ENCODE measurements around the gene GRID1. TPM values are rescaled to one million over a fixed set of nuclear protein-coding genes. Genes with fewer than 3 reads are reported as not detected.

GRID1 gene
- total RNA-seq, 1 experiment from 2014 or later: not detected

DNA sequence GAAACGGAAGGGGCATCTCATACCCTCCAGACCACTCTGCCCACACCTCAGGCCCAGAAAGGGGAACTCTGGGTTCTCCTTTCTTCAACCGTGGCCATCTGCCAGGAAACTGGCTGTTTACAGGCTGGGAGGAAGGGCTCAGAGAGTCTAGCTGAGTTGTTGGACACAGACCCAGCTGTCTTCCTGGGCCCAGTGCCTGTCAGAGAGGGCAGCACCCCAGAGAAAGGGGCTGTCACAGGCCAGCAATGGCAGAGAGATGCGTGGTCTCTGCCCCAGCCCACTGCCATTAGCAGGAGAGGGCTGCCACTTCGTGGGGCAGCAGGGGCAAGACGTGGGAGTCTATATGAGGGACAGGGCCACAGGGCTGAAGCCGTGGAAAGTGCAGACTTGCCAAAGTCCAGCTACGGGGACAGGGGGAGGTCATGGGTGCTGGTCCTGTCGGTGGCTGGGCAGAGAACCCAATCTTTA, 11.0 kb downstream of the GRID1 start:
- H3K4me1 Mint-ChIP-seq (ENCODE audit: low read depth, unreplicated experiment): no peaks in the 10 kb centered on the region
- H3K4me3 Mint-ChIP-seq (ENCODE audit: low read depth, unreplicated experiment): no peak overlapping the region
- H3K27ac Mint-ChIP-seq (ENCODE audit: unreplicated experiment): no peak overlapping the region
- CTCF ChIA-PET: no interaction called here
- intact Hi-C loops (cut with micrococcal nuclease; ENCODE audit: unreplicated experiment): no loop called here
- H3K36me3 Mint-ChIP-seq (ENCODE audit: insufficient read depth, unreplicated experiment): no peaks in the 10 kb centered on the region
- no peak for TF ChIP-seq CTCF (IDR thresholded peaks at IDR 0.05; ENCODE audit: unreplicated experiment)
- DNase-seq: no peak
- H3K9me3 Mint-ChIP-seq (ENCODE audit: low read depth, unreplicated experiment): no peaks in the 10 kb centered on the region
- BruUV-seq (replicated peaks): no TSS peak
- peaks cover 72% of the 10 kb centered on the region for H3K27me3 Mint-ChIP-seq (ENCODE audit: unreplicated experiment)

GRCh38 chr10:86354761-86355540, 11.6 kb downstream of the GRID1 start:
- intact Hi-C loops (cut with micrococcal nuclease; ENCODE audit: unreplicated experiment): no loop called here
- H3K27ac Mint-ChIP-seq (ENCODE audit: unreplicated experiment): no peak overlapping the region

DNA sequence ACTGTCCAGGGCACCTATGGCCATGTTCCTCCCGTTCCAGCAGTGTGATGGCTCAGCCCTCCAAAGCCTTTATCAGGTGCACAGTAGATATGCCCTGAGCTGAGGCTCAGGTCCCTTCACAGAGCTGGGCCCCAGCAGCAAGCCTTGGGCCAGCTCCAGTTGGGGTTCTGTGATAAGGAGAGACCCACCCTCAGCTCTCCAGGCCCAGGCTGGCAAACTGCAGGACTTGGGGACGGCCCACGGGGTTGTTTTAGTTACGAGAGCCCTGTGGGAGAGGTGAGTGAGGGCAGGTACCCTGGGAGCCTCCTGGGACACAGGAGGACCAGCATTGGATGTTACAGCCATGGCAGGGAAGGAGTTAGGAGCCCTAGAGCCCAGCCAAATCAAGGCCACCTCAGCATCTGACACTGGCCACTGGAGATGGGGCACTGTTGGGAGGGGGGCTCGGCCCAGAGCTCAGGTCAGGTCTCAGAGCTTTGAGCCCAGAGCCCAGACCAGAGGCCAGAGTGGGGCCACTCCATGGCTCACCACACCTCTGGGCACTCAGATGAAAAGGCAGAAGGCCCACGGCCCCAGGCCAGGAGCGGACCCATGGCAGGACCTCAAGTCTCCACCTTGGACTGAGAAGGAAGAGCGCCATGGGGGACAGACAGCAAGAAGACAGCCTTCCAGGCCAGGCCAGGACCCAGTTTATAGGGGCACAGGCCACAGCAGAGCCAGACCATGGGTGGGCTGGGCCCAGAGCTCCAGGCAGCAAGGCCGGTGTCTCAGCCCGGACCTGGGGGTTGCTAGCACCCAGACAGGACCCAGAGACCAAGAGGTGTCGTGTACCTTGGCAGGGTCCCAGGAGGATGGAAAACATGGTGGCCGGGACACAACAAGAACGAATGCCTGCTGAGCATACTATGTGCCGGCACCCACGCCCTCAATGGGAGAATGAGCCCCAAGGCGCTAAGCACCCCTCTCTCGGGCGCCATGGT, 12.8 kb downstream of the GRID1 start:
- DNase-seq: no peak
- Mint-ChIP-seq H3K4me1 (ENCODE audit: low read depth, unreplicated experiment) (no peaks in the 10 kb centered on the region), H3K36me3 (ENCODE audit: insufficient read depth, unreplicated experiment) (no peaks in the 10 kb centered on the region), H3K4me3 (ENCODE audit: low read depth, unreplicated experiment) (no peak overlapping the region), H3K9me3 (ENCODE audit: low read depth, unreplicated experiment) (no peaks in the 10 kb centered on the region), H3K27me3 (ENCODE audit: unreplicated experiment) (peaks cover 80% of the 10 kb centered on the region), H3K27ac (ENCODE audit: unreplicated experiment) (no peak overlapping the region)
- CTCF ChIA-PET: no interaction called here
- no peak for TF ChIP-seq CTCF (IDR thresholded peaks at IDR 0.05; ENCODE audit: unreplicated experiment)
- no TSS peak for BruUV-seq (replicated peaks)
- intact Hi-C loops (cut with micrococcal nuclease; ENCODE audit: unreplicated experiment): no loop called here

More at GRCh38 chr10:86354761-86355540, 11.6 kb downstream of the GRID1 start:
- H3K27me3 Mint-ChIP-seq (ENCODE audit: unreplicated experiment): peaks cover 78% of the 10 kb centered on the region
- no peak for TF ChIP-seq CTCF (IDR thresholded peaks at IDR 0.05; ENCODE audit: unreplicated experiment)
- CTCF ChIA-PET: no interaction called here
- DNase-seq: no peak
- H3K4me3 Mint-ChIP-seq (ENCODE audit: low read depth, unreplicated experiment): no peak overlapping the region
- H3K9me3 Mint-ChIP-seq (ENCODE audit: low read depth, unreplicated experiment): no peaks in the 10 kb centered on the region
- BruUV-seq (replicated peaks): no TSS peak
- H3K4me1 Mint-ChIP-seq (ENCODE audit: low read depth, unreplicated experiment): no peaks in the 10 kb centered on the region
- no peaks in the 10 kb centered on the region for H3K36me3 Mint-ChIP-seq (ENCODE audit: insufficient read depth, unreplicated experiment)

- CTCF ChIA-PET: no interaction called here
These were observed 15.7 kb downstream of the GRID1 start for GRCh38 chr10:86350897-86351296.

More at GRCh38 chr10:86350897-86351296, 15.7 kb downstream of the GRID1 start:
- DNase-seq: no peak
- Mint-ChIP-seq H3K4me3 (ENCODE audit: low read depth, unreplicated experiment) (no peak overlapping the region), H3K27me3 (ENCODE audit: unreplicated experiment) (peaks cover 51% of the 10 kb centered on the region), H3K27ac (ENCODE audit: unreplicated experiment) (no peak overlapping the region), H3K36me3 (ENCODE audit: insufficient read depth, unreplicated experiment) (no peaks in the 10 kb centered on the region), H3K9me3 (ENCODE audit: low read depth, unreplicated experiment) (no peaks in the 10 kb centered on the region), H3K4me1 (ENCODE audit: low read depth, unreplicated experiment) (peaks cover 6% of the 10 kb centered on the region)
- no TSS peak for BruUV-seq (replicated peaks)
- intact Hi-C loops (cut with micrococcal nuclease; ENCODE audit: unreplicated experiment): no loop called here
- TF ChIP-seq CTCF (IDR thresholded peaks at IDR 0.05; ENCODE audit: unreplicated experiment): no peak
